AG10803 (cell line): ENCODE data around the gene ARHGEF10L.

Source experiments
- DNase-seq: peaks from one replicate; pipeline ENCODE4 v3.0.0; 2010; ENCODE audit warnings: low read depth
- H3K4me3 ChIP-seq: 2 replicates; pipeline ENCODE4 v1.5.1; 2011; ENCODE audit warnings: mild to moderate bottlenecking, low read length, control low read depth
- CTCF ChIP-seq: conservative IDR thresholded peaks from 2 replicates; pipeline ENCODE4 v1.5.1; 2011; ENCODE audit warnings: mild to moderate bottlenecking, low read length, control low read depth, inconsistent platforms

Gene ARHGEF10L

GRCh38 chr1:17662786-17663185 is 123.3 kb downstream of the ARHGEF10L start:
- no peak for TF ChIP-seq CTCF
- H3K4me3 ChIP-seq: no peak overlapping the region
- no peak for DNase-seq

- no peak for DNase-seq
- TF ChIP-seq CTCF: no peak
Observed at GRCh38 chr1:17663646-17664045, 124.1 kb downstream of the ARHGEF10L start.

GRCh38 chr1:17664322-17664721 is 124.8 kb downstream of the ARHGEF10L start:
- DNase-seq: no peak
- TF ChIP-seq CTCF: no peak; the same call in 1 of the 2 replicates
- H3K4me3 ChIP-seq: no peak overlapping the region

More at GRCh38 chr1:17663646-17664045, 124.1 kb downstream of the ARHGEF10L start:
- H3K4me3 ChIP-seq: no peak overlapping the region

GRCh38 chr1:17665054-17665453 is 125.6 kb downstream of the ARHGEF10L start:
- TF ChIP-seq CTCF: no peak

GRCh38 chr1:17665950-17666720 is 126.6 kb downstream of the ARHGEF10L start:
- TF ChIP-seq CTCF: no peak
- no peak for DNase-seq

More at GRCh38 chr1:17665054-17665453, 125.6 kb downstream of the ARHGEF10L start:
- no peak for DNase-seq
- H3K4me3 ChIP-seq: no peak overlapping the region

GRCh38 chr1:17667641-17668040 is 128.1 kb downstream of the ARHGEF10L start:
- TF ChIP-seq CTCF: no peak
- no peak overlapping the region for H3K4me3 ChIP-seq
- DNase-seq: no peak

More at GRCh38 chr1:17665950-17666720, 126.6 kb downstream of the ARHGEF10L start:
- no peak overlapping the region for H3K4me3 ChIP-seq

GRCh38 chr1:17668195-17668594 is 128.7 kb downstream of the ARHGEF10L start:
- H3K4me3 ChIP-seq: no peak overlapping the region
- TF ChIP-seq CTCF: no peak

More at GRCh38 chr1:17668195-17668594, 128.7 kb downstream of the ARHGEF10L start:
- DNase-seq: no peak
